A172 (cell line): ENCODE measurements around the gene CTCFL. TPM values are rescaled to one million over a fixed set of nuclear protein-coding genes. Genes with fewer than 3 reads are reported as not detected.
A peak's percentile ranks its signal among the peaks of the same experiment; 100 is the strongest.
"Not testable (repeated sequence)": the region's sequence is repeated elsewhere in the genome, so short reads cannot be mapped to it uniquely, and the experiment has no call there.

ENCODE experiments used
- DNase-seq: peaks from one replicate; pipeline ENCODE4 v3.0.0-alpha.2; 2015; ENCODE audit warnings: low spot score
- total RNA-seq: library from RNA; depleted of rRNA; stranded (reverse); fragments of >200 nt; shearing (Covaris generic); gene quantifications from 2 replicates; pipeline ENCODE4 v1.2.3, GENCODE V29; 2014

The CTCFL gene
- total RNA-seq, 1 experiment from 2014 or later: not detected

- DNase-seq: no peak
Observed at GRCh38 chr20:57482796-57483195, 42.1 kb downstream of the CTCFL start.

GRCh38 chr20:57482148-57482547, 42.8 kb downstream of the CTCFL start:
- DNase-seq: no peak

GRCh38 chr20:57481281-57481711, 43.6 kb downstream of the CTCFL start:
- DNase-seq: no peak

- DNase-seq: no peak
Observed at GRCh38 chr20:57480444-57481160, 44.3 kb downstream of the CTCFL start.

GRCh38 chr20:57479196-57479595, 45.7 kb downstream of the CTCFL start:
- DNase-seq: no peak

- DNase-seq: no peak
Observed at GRCh38 chr20:57478176-57478575, 46.8 kb downstream of the CTCFL start.

GRCh38 chr20:57476641-57477461, 48.1 kb downstream of the CTCFL start:
- no peak for DNase-seq

GRCh38 chr20:57476084-57476526, 48.8 kb downstream of the CTCFL start:
- DNase-seq: peak; percentile 29

- no peak for DNase-seq
Observed at GRCh38 chr20:57475388-57476083, 49.4 kb downstream of the CTCFL start.

- DNase-seq: no peak
Observed at GRCh38 chr20:57474816-57475215, 50.1 kb downstream of the CTCFL start.

- no peak for DNase-seq
Observed at GRCh38 chr20:57474205-57474604, 50.7 kb downstream of the CTCFL start.

- DNase-seq: peak; percentile 66
Observed at GRCh38 chr20:57473246-57474048, 51.5 kb downstream of the CTCFL start.

GRCh38 chr20:57472474-57472873, 52.5 kb downstream of the CTCFL start:
- DNase-seq: not testable (repeated sequence)

GRCh38 chr20:57471496-57472372, 53.2 kb downstream of the CTCFL start:
- DNase-seq: no peak

GRCh38 chr20:57470666-57471495, 54.1 kb downstream of the CTCFL start:
- no peak for DNase-seq

- DNase-seq: no peak
Observed at GRCh38 chr20:57470212-57470522, 54.8 kb downstream of the CTCFL start.

GRCh38 chr20:57469418-57470211, 55.3 kb downstream of the CTCFL start:
- no peak for DNase-seq

- no peak for DNase-seq
Observed at GRCh38 chr20:57468523-57469417, 56.2 kb downstream of the CTCFL start.
